GM20000 (cell line): Measurements from ENCODE around the gene RBM4.

ENCODE experiments used
- DNase-seq: peaks from one replicate; pipeline ENCODE4 v3.0.0; 2012; ENCODE audit warnings: low spot score
- TF ChIP-seq, protein P1 (sequence below): IDR thresholded peaks from 2 replicates; pipeline ENCODE4 v1.5.1; 2012; ENCODE audit warnings: mild to moderate bottlenecking, control low read depth; ENCODE audit errors: extremely low read depth, missing control alignments

Gene RBM4

DNA sequence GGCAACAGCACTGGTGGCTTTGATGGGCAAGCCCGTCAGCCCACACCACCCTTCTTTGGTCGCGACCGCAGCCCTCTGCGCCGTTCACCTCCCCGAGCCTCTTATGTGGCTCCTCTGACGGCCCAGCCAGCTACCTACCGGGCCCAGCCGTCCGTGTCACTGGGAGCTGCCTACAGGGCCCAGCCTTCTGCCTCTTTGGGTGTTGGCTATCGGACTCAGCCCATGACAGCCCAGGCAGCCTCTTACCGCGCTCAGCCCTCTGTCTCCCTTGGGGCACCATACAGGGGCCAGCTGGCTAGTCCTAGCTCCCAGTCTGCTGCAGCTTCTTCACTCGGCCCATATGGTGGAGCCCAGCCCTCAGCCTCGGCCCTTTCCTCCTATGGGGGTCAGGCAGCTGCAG, 14.1 kb upstream of the RBM4 start:
- DNase-seq, result no peak
- TF ChIP-seq, protein P1, sequence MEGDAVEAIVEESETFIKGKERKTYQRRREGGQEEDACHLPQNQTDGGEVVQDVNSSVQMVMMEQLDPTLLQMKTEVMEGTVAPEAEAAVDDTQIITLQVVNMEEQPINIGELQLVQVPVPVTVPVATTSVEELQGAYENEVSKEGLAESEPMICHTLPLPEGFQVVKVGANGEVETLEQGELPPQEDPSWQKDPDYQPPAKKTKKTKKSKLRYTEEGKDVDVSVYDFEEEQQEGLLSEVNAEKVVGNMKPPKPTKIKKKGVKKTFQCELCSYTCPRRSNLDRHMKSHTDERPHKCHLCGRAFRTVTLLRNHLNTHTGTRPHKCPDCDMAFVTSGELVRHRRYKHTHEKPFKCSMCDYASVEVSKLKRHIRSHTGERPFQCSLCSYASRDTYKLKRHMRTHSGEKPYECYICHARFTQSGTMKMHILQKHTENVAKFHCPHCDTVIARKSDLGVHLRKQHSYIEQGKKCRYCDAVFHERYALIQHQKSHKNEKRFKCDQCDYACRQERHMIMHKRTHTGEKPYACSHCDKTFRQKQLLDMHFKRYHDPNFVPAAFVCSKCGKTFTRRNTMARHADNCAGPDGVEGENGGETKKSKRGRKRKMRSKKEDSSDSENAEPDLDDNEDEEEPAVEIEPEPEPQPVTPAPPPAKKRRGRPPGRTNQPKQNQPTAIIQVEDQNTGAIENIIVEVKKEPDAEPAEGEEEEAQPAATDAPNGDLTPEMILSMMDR, result no peak

DNA sequence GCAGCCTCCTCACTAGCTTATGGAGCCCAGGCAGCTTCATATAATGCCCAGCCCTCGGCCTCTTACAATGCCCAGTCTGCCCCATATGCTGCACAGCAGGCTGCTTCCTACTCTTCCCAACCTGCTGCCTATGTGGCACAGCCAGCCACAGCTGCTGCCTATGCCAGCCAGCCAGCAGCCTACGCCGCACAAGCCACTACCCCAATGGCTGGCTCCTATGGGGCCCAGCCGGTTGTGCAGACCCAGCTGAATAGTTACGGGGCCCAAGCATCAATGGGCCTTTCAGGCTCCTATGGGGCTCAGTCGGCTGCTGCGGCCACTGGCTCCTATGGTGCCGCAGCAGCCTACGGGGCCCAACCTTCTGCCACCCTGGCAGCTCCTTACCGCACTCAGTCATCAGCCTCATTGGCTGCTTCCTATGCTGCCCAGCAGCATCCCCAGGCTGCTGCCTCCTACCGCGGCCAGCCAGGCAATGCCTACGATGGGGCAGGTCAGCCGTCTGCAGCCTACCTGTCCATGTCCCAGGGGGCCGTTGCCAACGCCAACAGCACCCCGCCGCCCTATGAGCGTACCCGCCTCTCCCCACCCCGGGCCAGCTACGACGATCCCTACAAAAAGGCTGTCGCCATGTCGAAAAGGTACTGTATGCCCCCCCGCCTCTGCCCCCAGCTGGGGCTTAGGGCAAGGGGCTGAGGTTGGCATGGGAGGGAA, 13.3 kb upstream of the RBM4 start:
- TF ChIP-seq, protein P1, result no peak
- no peak for DNase-seq

DNA sequence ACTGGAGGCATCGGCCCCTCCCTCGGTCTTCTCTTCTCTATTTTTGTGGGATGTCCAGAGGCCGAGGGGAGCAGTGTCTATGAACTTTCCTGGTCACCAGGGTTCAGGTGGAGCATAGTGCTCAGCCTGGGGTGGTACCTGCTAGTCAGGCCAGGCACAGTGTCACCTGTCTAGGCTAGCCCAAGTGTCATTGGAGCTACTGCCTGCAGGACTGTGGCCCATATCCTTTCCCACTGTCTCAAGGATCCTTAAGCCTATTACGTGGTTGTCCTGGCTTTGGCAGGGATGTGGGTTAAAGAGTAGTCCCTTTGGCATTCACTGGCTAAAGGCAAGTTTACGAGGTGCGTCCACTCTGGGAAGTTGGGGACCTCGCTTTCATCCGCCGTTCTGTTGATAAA, 12.8 kb upstream of the RBM4 start:
- TF ChIP-seq, protein P1, result no peak
- DNase-seq, result no peak

DNA sequence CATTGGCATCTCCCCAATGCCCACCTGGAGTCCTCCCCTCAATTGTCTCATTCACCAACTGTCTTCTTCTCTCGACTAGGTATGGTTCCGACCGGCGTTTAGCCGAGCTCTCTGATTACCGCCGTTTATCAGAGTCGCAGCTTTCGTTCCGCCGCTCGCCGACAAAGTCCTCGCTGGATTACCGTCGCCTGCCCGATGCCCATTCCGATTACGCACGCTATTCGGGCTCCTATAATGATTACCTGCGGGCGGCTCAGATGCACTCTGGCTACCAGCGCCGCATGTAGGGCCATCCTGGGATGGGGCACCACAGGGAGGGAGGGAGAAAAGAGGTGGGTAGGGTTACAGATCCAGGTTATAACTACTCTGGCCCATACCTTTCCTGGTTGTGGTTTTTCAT, 12.1 kb upstream of the RBM4 start:
- no peak for DNase-seq
- TF ChIP-seq, protein P1, result no peak

DNA sequence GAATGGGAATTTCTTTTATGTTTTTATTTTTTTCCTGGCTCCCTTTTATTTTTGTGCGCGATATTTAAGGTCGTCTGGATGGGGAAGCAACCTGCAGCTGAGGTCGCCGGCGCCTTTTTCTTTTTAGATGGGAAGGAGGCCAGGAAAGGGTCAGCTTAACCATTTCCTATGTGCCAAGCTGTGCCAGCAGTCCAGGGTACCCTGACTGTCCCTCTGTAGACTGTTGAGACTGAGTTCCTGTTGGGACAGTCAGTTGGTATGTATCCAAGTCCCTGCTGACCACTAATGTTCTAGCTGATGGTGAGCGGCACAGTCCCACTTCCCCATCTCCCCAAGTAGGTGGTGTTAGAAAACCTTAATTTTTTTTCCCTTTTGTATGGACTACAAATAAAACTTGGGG, 11.6 kb upstream of the RBM4 start:
- no peak for DNase-seq
- TF ChIP-seq, protein P1, result no peak

DNA sequence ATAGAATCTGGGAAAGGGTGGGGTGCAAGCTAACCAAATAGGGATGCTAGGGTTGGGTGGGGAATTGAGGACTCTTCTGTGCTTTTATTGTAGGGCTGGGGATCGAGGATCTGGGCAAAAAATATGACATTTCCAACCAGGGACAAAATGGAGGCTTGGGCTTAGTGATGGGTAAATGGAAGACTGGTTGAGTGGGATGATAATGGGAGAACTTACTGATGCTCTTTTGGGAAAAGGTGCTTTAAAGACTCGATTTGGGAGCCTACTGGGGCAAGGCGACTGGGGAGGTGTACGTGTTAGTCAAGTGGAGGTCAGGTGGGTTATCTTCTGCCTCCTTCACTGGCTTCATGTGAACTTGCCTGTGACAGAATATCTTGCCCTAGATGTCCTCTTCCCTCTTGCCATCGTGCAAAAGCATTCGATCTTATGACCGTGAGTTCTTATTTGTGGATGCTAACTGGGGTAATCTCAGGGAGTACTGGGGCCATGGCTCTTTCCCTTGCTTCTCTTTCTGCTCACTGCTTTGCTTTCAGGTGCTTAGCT, 10.4 kb upstream of the RBM4 start:
- TF ChIP-seq, protein P1, result no peak
- no peak for DNase-seq

GRCh38 chr11:66629356-66629755, 9.1 kb upstream of the RBM4 start:
- no peak for DNase-seq
- TF ChIP-seq, protein P1, result no peak
